Mesenchymal stem cell (in vitro differentiated cells and primary cell): ENCODE measurements around the gene SAP30L.
A peak's percentile ranks its signal among the peaks of the same experiment; 100 is the strongest.

Source experiments
- DNase-seq: peaks from one replicate; pipeline ENCODE4 v3.0.0-alpha.2; 2013
- H2AFZ ChIP-seq: one replicate; pipeline ENCODE4 v1.6.1; 2013; ENCODE audit warnings: low read depth, mild to moderate bottlenecking, control low read depth, inconsistent platforms, low read length, moderate library complexity
- H2AK5ac ChIP-seq: 2 replicates; pipeline ENCODE4 v1.6.1; 2013; ENCODE audit warnings: low read length, moderate library complexity, mild to moderate bottlenecking, inconsistent platforms; ENCODE audit not compliant: severe bottlenecking
- H2BK120ac ChIP-seq: one replicate; pipeline ENCODE4 v1.6.1; 2013; ENCODE audit warnings: low read depth, mild to moderate bottlenecking, inconsistent platforms, low read length, moderate library complexity
- H2BK12ac ChIP-seq, 2 experiments: one replicate each; pipeline ENCODE4 v1.6.1; 2013; ENCODE audit warnings: inconsistent platforms in 2 of 2, low read length in 2 of 2, mild to moderate bottlenecking in 2 of 2, moderate library complexity in 2 of 2, control low read depth in 1 of 2
- H2BK15ac ChIP-seq: one replicate; pipeline ENCODE4 v1.6.1; 2013; ENCODE audit warnings: mild to moderate bottlenecking, low read depth, inconsistent platforms; ENCODE audit not compliant: poor library complexity, severe bottlenecking
- H2BK5ac ChIP-seq: 2 replicates; pipeline ENCODE4 v1.6.1; 2013; ENCODE audit warnings: low read depth, mild to moderate bottlenecking, low read length, control low read depth, inconsistent platforms; ENCODE audit not compliant: poor library complexity, severe bottlenecking
- H3K14ac ChIP-seq, 2 experiments: one replicate each; pipeline ENCODE4 v1.6.1; 2013; ENCODE audit warnings: inconsistent platforms in 2 of 2, low read length in 2 of 2, control low read depth in 1 of 2, mild to moderate bottlenecking in 1 of 2, moderate library complexity in 1 of 2
- H3K18ac ChIP-seq, 2 experiments: one replicate each; pipeline ENCODE4 v1.6.1; 2013; ENCODE audit warnings: inconsistent platforms in 2 of 2, low read length in 2 of 2, control low read depth in 1 of 2, low read depth in 1 of 2, mild to moderate bottlenecking in 1 of 2
- H3K23ac ChIP-seq, 2 experiments: one replicate each; pipeline ENCODE4 v1.6.1; 2013; ENCODE audit warnings: inconsistent platforms in 2 of 2, low read length in 2 of 2, mild to moderate bottlenecking in 2 of 2, moderate library complexity in 2 of 2, control low read depth in 1 of 2
- H3K27ac ChIP-seq: 2 replicates; pipeline ENCODE4 v1.5.1; 2013; ENCODE audit warnings: mild to moderate bottlenecking, moderate library complexity, low read length, control low read depth, inconsistent platforms; ENCODE audit not compliant: poor library complexity, severe bottlenecking
- H3K27me3 ChIP-seq, 2 experiments: 2 replicates each; pipeline versions ENCODE4 v1.6.1 to v1.7.0; 2013; ENCODE audit warnings: low read length in 2 of 2, mild to moderate bottlenecking in 2 of 2, moderate library complexity in 2 of 2, control low read depth in 1 of 2, inconsistent platforms in 1 of 2; ENCODE audit not compliant: control insufficient read depth in 1 of 2, insufficient read depth in 1 of 2
- H3K36me3 ChIP-seq, 2 experiments: 2 replicates each; pipeline versions ENCODE4 v1.6.1 to v1.7.0; 2013; ENCODE audit warnings: low read length in 2 of 2, control low read depth in 1 of 2, inconsistent platforms in 1 of 2, low read depth in 1 of 2, mild to moderate bottlenecking in 1 of 2; ENCODE audit not compliant: insufficient read depth in 2 of 2, control insufficient read depth in 1 of 2
- H3K4ac ChIP-seq, 2 experiments: one replicate each; pipeline ENCODE4 v1.6.1; 2013; ENCODE audit warnings: inconsistent platforms in 2 of 2, low read length in 2 of 2, mild to moderate bottlenecking in 2 of 2, moderate library complexity in 2 of 2, control low read depth in 1 of 2, low read depth in 1 of 2
- H3K4me1 ChIP-seq: 2 replicates; pipeline ENCODE4 v1.6.1; 2013; ENCODE audit warnings: low read depth, low read length, control low read depth; ENCODE audit not compliant: control insufficient read depth, insufficient read depth
- H3K4me2 ChIP-seq: 2 replicates; pipeline ENCODE4 v1.6.1; 2013; ENCODE audit warnings: low read length, mild to moderate bottlenecking, inconsistent platforms; ENCODE audit not compliant: poor library complexity, severe bottlenecking
- H3K4me3 ChIP-seq, 2 experiments: 2 replicates each; pipeline versions ENCODE4 v1.5.1 to v1.7.0; 2013; ENCODE audit warnings: low read length in 2 of 2, mild to moderate bottlenecking in 2 of 2, control low read depth in 1 of 2, low read depth in 1 of 2; ENCODE audit not compliant: insufficient read depth in 1 of 2
- H3K79me1 ChIP-seq: replicated peaks from 2 replicates; pipeline ENCODE4 v1.6.1; 2013; ENCODE audit warnings: mild to moderate bottlenecking, control low read depth, low read length, inconsistent platforms; ENCODE audit not compliant: poor library complexity, severe bottlenecking
- H3K9ac ChIP-seq: 2 replicates; pipeline ENCODE4 v1.7.0; 2013; ENCODE audit warnings: mild to moderate bottlenecking, low read length, moderate library complexity
- H3K9me3 ChIP-seq: 2 replicates; pipeline ENCODE4 v1.7.0; 2013; ENCODE audit warnings: mild to moderate bottlenecking, low read length; ENCODE audit not compliant: control insufficient read depth
- H4K8ac ChIP-seq: one replicate; pipeline ENCODE4 v1.6.1; 2013; ENCODE audit warnings: inconsistent platforms, mild to moderate bottlenecking, low read length, moderate library complexity
- H4K91ac ChIP-seq: one replicate; pipeline ENCODE4 v1.6.1; 2013; ENCODE audit warnings: mild to moderate bottlenecking, low read length, inconsistent platforms
- whole genome bisulfite sequencing: methylation state at CpG from one replicate; pipeline ENCODE4 v1.1.7; 2013; ENCODE audit warnings: mixed read lengths; 5-methylcytosine and 5-hydroxymethylcytosine counted together

The SAP30L gene

GRCh38 chr5:154444556-154445421, 1.0 kb upstream of the SAP30L start:
- Histone ChIP-seq H3K79me1 (peaks cover 21% of the 10 kb centered on the region), H3K4me3 (peak overlapping the region; percentile 90 to 97), H2BK15ac (no peak overlapping the region), H2BK120ac (no peak overlapping the region), H4K8ac (peak overlapping the region; percentile 76), H3K23ac (peak overlapping the region in 1 of 2 experiments; percentile 85), H2BK12ac (peak overlapping the region in 1 of 2 experiments; percentile 23), H3K9ac (peak overlapping the region; percentile 92), H3K4ac (peak overlapping the region in 1 of 2 experiments; percentile 32), H3K27me3 (no peaks in the 10 kb centered on the region), H3K14ac (peak overlapping the region in 1 of 2 experiments; percentile 75), H2AFZ (peak overlapping the region; percentile 98), H4K91ac (no peak overlapping the region), H3K27ac (no peak overlapping the region), H3K36me3 (peaks cover 6 to 30% of the 10 kb centered on the region in 2 experiments), H3K4me1 (peaks cover 6% of the 10 kb centered on the region), H2BK5ac (no peak overlapping the region), H3K18ac (peak overlapping the region; percentile 14 to 94), H2AK5ac (no peak overlapping the region), H3K9me3 (no peaks in the 10 kb centered on the region), H3K4me2 (peak overlapping the region; percentile 94)
- 10% methylated on average over 30 of the region's 30 CpGs for WGBS
- peak; percentile 21 for DNase-seq

DNA sequence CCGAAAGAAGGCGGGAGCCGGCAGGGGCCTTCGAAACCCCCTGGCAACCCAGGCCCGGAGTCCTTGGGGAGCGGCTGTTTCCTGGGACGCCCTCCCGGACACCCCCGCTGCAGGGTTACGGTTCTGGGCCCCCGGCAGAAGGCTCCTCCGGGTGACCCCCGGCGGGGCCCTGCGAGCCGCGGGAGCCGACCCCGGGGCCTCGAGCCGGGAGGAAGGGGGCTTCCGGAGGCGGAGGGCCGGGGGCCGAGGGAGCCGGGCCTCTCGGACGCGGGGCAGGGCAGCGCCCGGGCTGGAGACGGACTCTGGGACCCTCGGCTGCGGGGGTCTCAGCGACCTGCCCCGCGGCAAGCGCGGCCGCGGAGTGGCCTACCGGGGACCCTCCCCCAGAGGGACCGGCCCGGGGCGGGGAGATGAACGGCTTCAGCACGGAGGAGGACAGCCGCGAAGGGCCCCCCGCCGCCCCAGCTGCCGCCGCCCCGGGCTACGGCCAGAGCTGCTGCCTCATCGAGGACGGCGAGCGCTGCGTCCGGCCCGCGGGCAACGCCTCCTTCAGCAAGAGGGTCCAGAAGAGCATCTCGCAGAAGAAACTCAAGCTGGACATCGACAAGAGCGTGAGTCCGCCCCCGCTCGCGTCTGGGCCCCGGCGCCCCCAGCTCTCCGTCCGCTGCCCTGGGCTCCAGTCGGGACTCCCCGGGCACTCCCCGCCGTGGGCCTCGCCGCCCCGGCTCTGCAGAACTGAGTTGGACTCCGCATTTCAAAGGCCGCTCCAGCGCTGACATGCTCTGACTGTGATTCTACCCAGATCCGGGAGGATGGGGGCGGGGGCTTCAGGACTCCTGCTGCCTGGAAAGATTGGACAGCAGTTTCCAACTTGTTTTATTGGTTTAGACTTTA, 645 bp downstream of the SAP30L start:
- Histone ChIP-seq H4K91ac (no peak overlapping the region), H2AFZ (peak overlapping the region; percentile 76), H2AK5ac (no peak overlapping the region), H2BK12ac (no peak overlapping the region), H3K4me1 (peaks cover 6% of the 10 kb centered on the region), H3K9ac (peak overlapping the region; percentile 84), H3K9me3 (no peaks in the 10 kb centered on the region), H3K27ac (peak overlapping the region; percentile 22), H3K79me1 (peaks cover 30% of the 10 kb centered on the region), H3K18ac (peak overlapping the region in 1 of 2 experiments; percentile 63), H2BK5ac (peak overlapping the region; percentile 51), H2BK120ac (peak overlapping the region; percentile 42), H3K4me3 (peak overlapping the region; percentile 84 to 97), H4K8ac (no peak overlapping the region), H3K4ac (peak overlapping the region in 1 of 2 experiments; percentile 59), H3K4me2 (peak overlapping the region; percentile 81), H3K27me3 (no peaks in the 10 kb centered on the region), H2BK15ac (peak overlapping the region; percentile 45), H3K23ac (peak overlapping the region in 1 of 2 experiments; percentile 9), H3K36me3 (peaks cover 4 to 30% of the 10 kb centered on the region in 2 experiments), H3K14ac (no peak overlapping the region)
- peak; percentile 83 for DNase-seq
- 1% methylated on average over 66 of the region's 87 CpGs for WGBS

DNA sequence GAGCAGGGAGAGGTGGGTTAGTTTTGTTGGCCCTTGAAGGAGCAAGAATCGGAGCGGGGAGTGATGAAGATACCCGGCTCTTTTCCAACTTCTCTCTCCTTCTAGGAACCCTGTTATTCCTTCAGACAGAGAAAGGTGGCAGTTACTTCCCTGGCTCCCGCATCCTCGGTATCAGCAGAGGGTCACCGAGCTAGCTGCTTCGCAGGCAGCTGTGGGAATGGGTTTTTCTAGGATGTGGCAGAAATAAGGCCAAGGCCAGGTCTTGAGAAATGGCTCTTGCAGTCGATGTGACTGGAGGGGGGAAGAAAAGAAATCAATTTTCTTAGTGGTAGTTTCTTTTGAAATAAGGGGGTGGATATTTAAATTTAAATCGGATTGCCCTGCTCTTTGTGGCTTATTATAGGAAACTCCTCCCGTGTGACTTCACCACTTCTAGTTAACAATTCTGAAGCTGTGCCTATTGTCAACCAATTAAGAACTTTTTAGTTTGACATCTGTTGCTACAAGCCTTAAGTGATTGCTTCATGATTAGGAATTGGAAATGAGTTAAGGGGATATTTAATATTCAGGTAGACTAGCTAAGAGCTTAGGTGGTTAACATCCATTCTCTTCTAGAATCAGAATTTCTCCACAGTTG, 1.4 kb downstream of the SAP30L start:
- Histone ChIP-seq H3K79me1 (peaks cover 32% of the 10 kb centered on the region), H2BK5ac (no peak overlapping the region), H3K27ac (peak overlapping the region; percentile 22), H2BK120ac (no peak overlapping the region), H3K18ac (no peak overlapping the region), H3K36me3 (peaks cover 5 to 30% of the 10 kb centered on the region in 2 experiments), H3K4ac (no peak overlapping the region), H4K8ac (no peak overlapping the region), H4K91ac (no peak overlapping the region), H3K23ac (no peak overlapping the region), H3K14ac (no peak overlapping the region), H3K9ac (peak overlapping the region; percentile 84), H2AK5ac (no peak overlapping the region), H3K9me3 (no peaks in the 10 kb centered on the region), H3K4me1 (peaks cover 6% of the 10 kb centered on the region), H2AFZ (no peak overlapping the region), H2BK15ac (no peak overlapping the region), H2BK12ac (no peak overlapping the region), H3K27me3 (no peaks in the 10 kb centered on the region), H3K4me2 (peak overlapping the region; percentile 81), H3K4me3 (peak overlapping the region; percentile 84 to 97)
- no peak for DNase-seq
- WGBS, result 4% methylated on average over 9 of the region's 10 CpGs
